Measurements from ENCODE around the gene BAZ2A. TPM values are rescaled to one million over a fixed set of nuclear protein-coding genes. Genes with fewer than 3 reads are reported as not detected.

BAZ2A gene
- total and polyA plus RNA-seq, 4 donors = 15.2 to 130 (median 62.3) TPM

DNA sequence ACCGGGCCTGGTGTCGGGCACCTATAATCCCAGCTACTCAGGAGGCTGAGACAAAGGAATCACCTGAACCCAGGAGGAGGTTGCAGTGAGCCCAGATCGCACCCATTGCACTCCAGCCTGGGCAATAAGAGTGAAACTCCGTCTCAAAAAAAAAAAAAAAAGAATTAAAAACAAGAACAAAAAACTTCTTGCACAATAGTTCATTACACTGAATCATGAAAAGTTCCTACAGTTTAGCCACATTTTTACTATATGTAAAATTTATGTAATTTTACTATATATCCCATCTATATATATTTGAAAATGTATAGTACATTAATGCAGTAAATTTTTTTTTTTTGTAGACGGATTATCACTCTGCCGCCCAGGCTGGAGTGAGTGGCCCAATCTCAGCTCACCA lies 11.1 kb upstream of the BAZ2A start:
- Histone ChIP-seq H3K4me3 (ENCODE audit: low read length in 2 of 2) (no peak overlapping the region), H3K27me3 (ENCODE audit: control insufficient read depth in 1 of 2, insufficient read depth in 2 of 2, low read length in 1 of 2) (no peaks in the 10 kb centered on the region), H3K9me3 (ENCODE audit: control insufficient read depth, low read length) (no peaks in the 10 kb centered on the region), H3K4me1 (ENCODE audit: control insufficient read depth in 1 of 2, insufficient read depth in 2 of 2, low read length in 2 of 2) (peaks cover 0 to 4% of the 10 kb centered on the region in 2 donors), H3K27ac (ENCODE audit: low read depth in 1 of 2, low read length in 2 of 2) (no peak overlapping the region), H3K36me3 (ENCODE audit: control insufficient read depth in 1 of 2, insufficient read depth in 2 of 2, low read length in 1 of 2) (peaks cover 3 to 11% of the 10 kb centered on the region in 2 donors)
- intact Hi-C loops (cut with DNase I) = loop anchor here in 1 of 2 donors (10.0 kb wide), 1 partner anchor 84 kb away; the partner anchor contains the start of gene NACA
- ATAC-seq (ENCODE audit: low FRiP score) (no peak), DNase-seq (no peak)
- WGBS, 2 donors = 80 to 82% methylated on average over 6 of the region's 6 CpGs

DNA sequence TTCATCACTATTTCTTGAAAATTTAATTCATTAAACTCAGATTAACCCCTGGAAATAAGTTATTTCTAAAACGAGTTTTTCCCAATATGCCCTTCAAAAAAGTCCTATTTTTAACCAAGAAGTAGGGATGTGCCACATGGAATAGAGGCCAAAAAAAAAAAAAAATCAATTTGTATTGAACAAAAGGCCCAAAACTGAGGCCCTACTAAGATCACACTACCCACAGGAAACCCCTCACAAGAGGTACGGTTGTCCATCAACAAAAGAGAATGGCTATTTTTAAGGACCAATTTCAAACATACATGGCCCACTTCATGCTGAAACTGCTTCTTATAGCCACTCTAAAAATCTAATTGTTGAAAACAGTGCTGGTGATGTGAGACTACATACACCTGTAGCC lies 7.5 kb upstream of the BAZ2A start:
- DNase-seq = no peak
- intact Hi-C loops (cut with DNase I) = no loop called here
- no peak for ATAC-seq (ENCODE audit: low FRiP score)
- Histone ChIP-seq H3K4me1 (ENCODE audit: control insufficient read depth in 1 of 2, insufficient read depth in 2 of 2, low read length in 2 of 2) (peaks cover 0 to 4% of the 10 kb centered on the region in 2 donors), H3K9me3 (ENCODE audit: control insufficient read depth, low read length) (no peaks in the 10 kb centered on the region), H3K27ac (ENCODE audit: low read depth in 1 of 2, low read length in 2 of 2) (no peak overlapping the region), H3K4me3 (ENCODE audit: low read length in 2 of 2) (no peak overlapping the region), H3K36me3 (ENCODE audit: control insufficient read depth in 1 of 2, insufficient read depth in 2 of 2, low read length in 1 of 2) (peaks cover 0 to 9% of the 10 kb centered on the region in 2 donors), H3K27me3 (ENCODE audit: control insufficient read depth in 1 of 2, insufficient read depth in 2 of 2, low read length in 1 of 2) (no peaks in the 10 kb centered on the region)
- 55 to 56% methylated on average over 2 of the region's 2 CpGs for WGBS, 2 donors

DNA sequence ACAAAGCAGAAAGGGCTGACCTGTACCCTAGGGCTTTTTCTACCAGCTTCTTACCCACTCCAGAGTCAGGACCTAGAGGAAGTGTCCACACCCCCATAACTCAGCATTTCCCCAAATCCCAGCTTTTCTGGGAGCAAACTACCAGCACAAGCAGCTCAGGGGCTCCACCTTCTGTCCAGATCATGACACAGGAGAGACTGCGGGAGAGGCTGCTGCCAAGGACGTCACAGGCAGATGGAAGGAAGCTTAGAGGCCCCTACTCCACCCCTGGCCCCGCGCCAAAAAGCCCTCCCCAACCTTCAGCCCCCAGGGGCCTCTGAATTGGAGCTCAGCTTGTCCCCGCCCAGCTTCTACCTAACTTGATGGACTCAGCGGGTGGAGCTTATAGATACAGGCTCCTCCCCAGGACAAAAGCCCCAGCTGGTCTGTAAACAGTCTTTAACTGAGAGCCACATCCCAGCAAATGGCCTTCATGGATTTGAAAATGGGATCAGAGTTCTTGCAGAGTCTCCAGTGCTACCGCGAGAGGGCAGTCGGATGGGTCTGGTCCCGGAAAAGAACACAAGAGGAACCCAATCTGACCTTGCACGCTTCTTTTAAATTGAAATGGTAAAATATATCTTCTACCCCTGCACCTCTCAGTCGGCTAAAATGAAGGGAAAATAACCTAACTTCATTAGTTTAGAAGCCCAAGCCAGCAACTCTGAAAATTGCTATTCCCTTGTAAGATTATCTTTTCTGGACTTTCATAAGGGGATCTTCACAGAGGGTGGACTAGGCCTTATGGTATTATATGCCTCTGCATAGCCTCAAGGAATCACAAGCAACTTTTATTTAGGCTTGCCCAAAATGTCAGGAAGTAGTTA lies 6.8 kb upstream of the BAZ2A start:
- Histone ChIP-seq H3K4me1 (ENCODE audit: control insufficient read depth in 1 of 2, insufficient read depth in 2 of 2, low read length in 2 of 2) (peaks cover 0 to 4% of the 10 kb centered on the region in 2 donors), H3K9me3 (ENCODE audit: control insufficient read depth, low read length) (no peaks in the 10 kb centered on the region), H3K4me3 (ENCODE audit: low read length in 2 of 2) (peak overlapping the region; percentile 4 to 21), H3K27me3 (ENCODE audit: control insufficient read depth in 1 of 2, insufficient read depth in 2 of 2, low read length in 1 of 2) (no peaks in the 10 kb centered on the region), H3K36me3 (ENCODE audit: control insufficient read depth in 1 of 2, insufficient read depth in 2 of 2, low read length in 1 of 2) (peaks cover 0 to 7% of the 10 kb centered on the region in 2 donors), H3K27ac (ENCODE audit: low read depth in 1 of 2, low read length in 2 of 2) (peak overlapping the region in 1 of 2 donors; percentile 68)
- WGBS, 2 donors = 0 to 1% methylated on average over 12 of the region's 12 CpGs
- intact Hi-C loops (cut with DNase I) = no loop called here
- ATAC-seq (ENCODE audit: low FRiP score) = peak; percentile 94
- peak; percentile 99 for DNase-seq

DNA sequence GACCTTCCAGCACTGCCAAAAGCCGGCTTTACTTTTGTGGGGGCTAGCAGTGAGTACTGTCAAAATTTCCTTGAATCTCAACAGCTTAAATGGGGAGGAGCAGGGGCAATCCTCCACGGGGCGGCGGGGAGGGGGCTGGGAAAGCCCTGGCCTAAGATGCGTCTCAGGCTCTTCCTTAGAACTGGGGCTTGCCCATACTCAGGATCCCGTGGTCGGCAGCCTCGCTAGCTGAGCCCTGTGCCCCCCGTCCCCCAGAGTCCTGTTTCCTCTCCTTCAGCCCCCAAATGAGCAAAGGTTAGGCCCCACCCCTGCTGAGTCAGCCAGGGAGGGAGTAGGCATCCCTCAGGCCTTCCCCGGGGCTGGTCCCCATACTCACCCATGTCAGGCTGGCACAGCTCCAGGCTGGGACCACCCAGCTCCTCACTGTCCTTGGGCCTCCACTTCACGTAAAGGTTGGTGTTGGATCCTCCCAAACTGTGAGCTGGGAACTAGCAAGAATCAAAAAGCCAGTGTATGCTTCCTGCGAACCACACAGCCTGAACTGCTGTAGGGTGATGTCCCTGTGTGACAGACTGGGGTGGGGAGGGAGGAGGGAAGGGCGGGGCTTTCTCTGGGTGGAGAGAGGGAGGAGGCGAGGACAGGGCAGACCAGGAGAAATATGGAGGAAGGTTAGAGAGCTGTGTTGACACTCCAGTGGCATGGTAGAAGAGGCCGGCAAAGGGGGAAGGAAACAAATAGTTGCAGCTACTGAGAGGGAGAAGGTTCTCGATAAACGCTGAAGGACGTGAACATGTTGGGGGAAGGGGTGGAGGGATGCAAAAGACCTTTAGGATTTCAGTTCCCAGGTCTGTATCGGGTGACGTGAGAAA lies 5.9 kb upstream of the BAZ2A start:
- Histone ChIP-seq H3K9me3 (ENCODE audit: control insufficient read depth, low read length) (no peaks in the 10 kb centered on the region), H3K27ac (ENCODE audit: low read depth in 1 of 2, low read length in 2 of 2) (peak overlapping the region in 1 of 2 donors; percentile 68), H3K4me1 (ENCODE audit: control insufficient read depth in 1 of 2, insufficient read depth in 2 of 2, low read length in 2 of 2) (peaks cover 0 to 4% of the 10 kb centered on the region in 2 donors), H3K36me3 (ENCODE audit: control insufficient read depth in 1 of 2, insufficient read depth in 2 of 2, low read length in 1 of 2) (peaks cover 0 to 7% of the 10 kb centered on the region in 2 donors), H3K4me3 (ENCODE audit: low read length in 2 of 2) (peak overlapping the region; percentile 78 to 84), H3K27me3 (ENCODE audit: control insufficient read depth in 1 of 2, insufficient read depth in 2 of 2, low read length in 1 of 2) (no peaks in the 10 kb centered on the region)
- 0 to 1% methylated on average over 20 of the region's 20 CpGs for WGBS, 2 donors
- intact Hi-C loops (cut with DNase I) = no loop called here
- peak; percentile 94 to 95 for DNase-seq
- ATAC-seq (ENCODE audit: low FRiP score) = peak; percentile 93

DNA sequence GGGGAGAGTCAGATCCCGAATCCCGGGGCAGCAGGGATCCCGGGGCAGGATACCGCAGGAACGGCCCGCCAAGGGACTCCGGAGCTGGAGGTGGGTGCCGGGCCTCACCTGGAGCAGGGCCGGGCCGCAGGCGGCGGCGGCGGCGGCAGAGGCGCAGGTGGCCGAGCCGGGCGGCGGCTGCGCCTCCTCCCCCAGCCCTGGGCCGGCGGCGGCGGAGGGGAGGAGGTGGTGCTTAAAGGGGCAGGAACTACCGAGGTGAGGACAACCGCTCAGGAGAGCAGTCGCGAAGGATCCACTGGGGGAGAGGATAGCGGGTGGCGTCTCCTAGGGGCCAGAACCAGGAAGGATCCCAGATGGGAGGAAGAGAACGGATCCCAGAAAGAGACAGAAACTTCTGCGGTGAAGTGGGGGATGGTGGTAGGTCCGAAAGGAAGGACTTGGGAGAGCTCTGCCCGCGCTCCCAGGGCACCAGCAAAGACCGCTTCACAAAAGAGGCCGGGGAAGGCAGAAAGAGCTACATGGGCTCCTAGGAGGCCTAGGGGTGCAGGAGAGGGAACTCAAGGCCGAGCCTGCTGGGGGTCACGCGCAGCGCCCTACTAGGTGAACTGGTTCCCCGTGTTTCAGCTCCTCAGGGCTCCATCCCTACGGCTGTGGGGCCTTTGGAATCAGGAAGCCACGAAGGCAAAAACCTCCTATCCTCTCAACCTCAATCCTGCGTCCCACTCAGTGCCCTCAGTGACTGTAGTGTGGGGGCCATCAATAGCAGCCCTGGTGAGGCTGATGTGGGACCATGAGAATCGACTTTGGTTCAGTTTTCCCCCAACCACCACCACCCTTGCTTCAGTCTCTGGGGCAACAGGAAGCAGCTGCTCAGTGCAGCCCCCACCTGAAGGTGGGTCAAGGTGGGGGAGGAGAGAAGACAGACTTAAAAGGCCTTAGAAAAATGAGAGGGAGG lies 5.0 kb upstream of the BAZ2A start:
- DNase-seq = peak; percentile 71 to 89
- WGBS, 2 donors = 1 to 2% methylated on average over 30 to 47 of the region's 47 CpGs

GRCh38 chr12:56634242-56634836 lies 4.2 kb upstream of the BAZ2A start:
- peak overlapping the region in 1 of 2 donors; percentile 25 for H3K27ac ChIP-seq (ENCODE audit: low read depth in 1 of 2, low read length in 2 of 2)
- 0 to 1% methylated on average over 27 of the region's 27 CpGs for WGBS, 2 donors
- no peaks in the 10 kb centered on the region for H3K27me3 ChIP-seq (ENCODE audit: control insufficient read depth in 1 of 2, insufficient read depth in 2 of 2, low read length in 1 of 2)
- H3K9me3 ChIP-seq (ENCODE audit: control insufficient read depth, low read length) = no peaks in the 10 kb centered on the region
- DNase-seq = no peak
- peaks cover 0 to 4% of the 10 kb centered on the region in 2 donors for H3K4me1 ChIP-seq (ENCODE audit: control insufficient read depth in 1 of 2, insufficient read depth in 2 of 2, low read length in 2 of 2)
- H3K4me3 ChIP-seq (ENCODE audit: low read length in 2 of 2) = peak overlapping the region; percentile 78 to 84
- intact Hi-C loops (cut with DNase I) = loop anchor here in 1 of 2 donors (5.0 kb wide), 1 partner anchor 112 kb away; the partner anchor contains the start of gene RBMS2
- H3K36me3 ChIP-seq (ENCODE audit: control insufficient read depth in 1 of 2, insufficient read depth in 2 of 2, low read length in 1 of 2) = peaks cover 0 to 5% of the 10 kb centered on the region in 2 donors
- ATAC-seq (ENCODE audit: low FRiP score) = no peak

More for the DNA sequence above, 5.0 kb upstream of the BAZ2A start:
- intact Hi-C loops (cut with DNase I) = loop anchor here in 1 of 2 donors (5.0 kb wide), 1 partner anchor 113 kb away; the partner anchor contains the start of gene RBMS2
- Histone ChIP-seq H3K27ac (ENCODE audit: low read depth in 1 of 2, low read length in 2 of 2) (peak overlapping the region in 1 of 2 donors; percentile 42), H3K4me3 (ENCODE audit: low read length in 2 of 2) (peak overlapping the region; percentile 78 to 84), H3K27me3 (ENCODE audit: control insufficient read depth in 1 of 2, insufficient read depth in 2 of 2, low read length in 1 of 2) (no peaks in the 10 kb centered on the region), H3K9me3 (ENCODE audit: control insufficient read depth, low read length) (no peaks in the 10 kb centered on the region), H3K36me3 (ENCODE audit: control insufficient read depth in 1 of 2, insufficient read depth in 2 of 2, low read length in 1 of 2) (peaks cover 0 to 7% of the 10 kb centered on the region in 2 donors), H3K4me1 (ENCODE audit: control insufficient read depth in 1 of 2, insufficient read depth in 2 of 2, low read length in 2 of 2) (peaks cover 0 to 4% of the 10 kb centered on the region in 2 donors)
- ATAC-seq (ENCODE audit: low FRiP score) = no peak

DNA sequence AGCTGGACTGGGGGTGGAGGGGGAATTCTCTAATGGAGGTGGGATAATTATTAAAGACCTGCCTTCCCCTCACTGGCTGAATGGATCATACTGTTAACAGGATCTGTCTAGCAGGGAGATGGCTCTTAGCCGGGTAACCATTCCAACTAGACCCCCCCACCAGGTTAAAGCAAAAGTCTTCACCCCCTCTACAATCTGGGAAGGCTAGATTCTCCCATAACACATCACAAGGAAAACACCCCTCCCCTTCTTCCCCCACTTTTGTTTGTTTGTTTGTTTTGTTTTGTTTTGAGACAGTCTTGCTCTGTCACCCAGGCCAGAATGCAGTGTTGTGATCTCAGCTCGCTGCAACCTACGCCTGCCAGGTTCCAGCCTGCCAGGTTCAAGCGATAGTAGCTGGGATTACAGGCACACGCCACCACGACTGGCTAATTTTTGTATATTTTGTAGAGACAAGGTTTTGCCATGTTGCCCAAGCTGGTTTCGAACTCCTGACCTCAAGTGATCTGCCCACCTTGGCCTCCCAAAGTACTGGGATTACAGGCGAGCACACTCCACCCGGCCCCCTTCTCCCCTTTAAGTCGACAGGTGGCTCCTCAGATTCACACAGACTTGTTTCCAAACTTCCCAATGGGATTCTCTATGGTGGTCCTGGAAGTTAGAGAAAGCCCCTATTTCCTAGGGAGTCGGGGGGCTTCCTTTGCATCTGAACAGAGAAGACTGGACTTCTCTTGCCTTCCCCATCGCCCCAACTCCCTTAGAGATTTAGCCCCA lies 3.5 kb upstream of the BAZ2A start:
- WGBS, 2 donors = 21 to 29% methylated on average over 12 of the region's 12 CpGs
- no peaks in the 10 kb centered on the region for H3K27me3 ChIP-seq (ENCODE audit: control insufficient read depth in 1 of 2, insufficient read depth in 2 of 2, low read length in 1 of 2)
- ATAC-seq (ENCODE audit: low FRiP score) = no peak
- peak overlapping the region in 1 of 2 donors; percentile 7 for H3K27ac ChIP-seq (ENCODE audit: low read depth in 1 of 2, low read length in 2 of 2)
- H3K4me3 ChIP-seq (ENCODE audit: low read length in 2 of 2) = peak overlapping the region in 1 of 2 donors; percentile 84
- H3K36me3 ChIP-seq (ENCODE audit: control insufficient read depth in 1 of 2, insufficient read depth in 2 of 2, low read length in 1 of 2) = peaks cover 0 to 1% of the 10 kb centered on the region in 2 donors
- intact Hi-C loops (cut with DNase I) = loop anchor here in 1 of 2 donors (5.0 kb wide), 1 partner anchor 111 kb away; the partner anchor contains the start of gene RBMS2
- H3K9me3 ChIP-seq (ENCODE audit: control insufficient read depth, low read length) = no peaks in the 10 kb centered on the region
- H3K4me1 ChIP-seq (ENCODE audit: control insufficient read depth in 1 of 2, insufficient read depth in 2 of 2, low read length in 2 of 2) = peaks cover 0 to 4% of the 10 kb centered on the region in 2 donors
- DNase-seq = no peak

Data from aorta (tissue), 5 donors.